Stimulated activated CD8-positive, alpha-beta memory T cell treated with anti-CD3 and anti-CD28 coated beads, Interleukin-4, amount 100 ng/mL, for 4 hours (primary cell): ENCODE data around the gene AKIP1.

ENCODE experiments used
- DNase-seq, 2 donors: peaks; one replicate each; pipeline ENCODE4 v3.0.0-alpha.2; 2020; ENCODE audit warnings: low read depth in 2 of 2, low spot score in 1 of 2

AKIP1 gene

DNA sequence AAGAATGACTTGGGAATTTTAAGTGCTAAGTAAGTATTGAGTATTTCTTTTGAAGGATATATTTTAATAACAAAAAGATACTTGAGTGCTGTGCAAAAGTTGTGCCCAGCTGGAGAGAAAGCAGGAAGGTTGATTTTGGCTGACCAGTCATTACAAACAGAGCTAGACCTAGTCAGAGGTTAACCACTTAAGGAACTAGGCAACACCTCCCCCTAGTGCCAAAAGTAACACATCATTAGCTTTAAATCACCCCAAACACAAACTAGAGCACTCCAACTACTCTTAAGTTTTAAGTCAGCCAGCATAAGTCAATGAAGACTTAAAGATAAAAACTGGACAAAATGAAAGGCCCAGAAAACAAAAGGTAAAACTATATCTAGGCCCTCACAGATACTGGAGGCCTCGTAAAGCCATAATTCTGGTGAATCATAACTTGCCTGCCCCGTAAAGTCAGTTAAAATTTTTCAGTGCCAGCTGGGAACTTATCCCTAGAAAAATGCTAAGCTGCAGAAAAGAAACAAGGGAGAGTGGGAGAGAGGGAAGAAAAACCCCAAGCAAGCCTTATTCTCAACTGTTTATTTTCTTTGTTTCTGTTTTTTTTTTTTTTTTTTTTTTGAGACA lies 48.7 kb downstream of the AKIP1 start:
- no peak for DNase-seq

DNA sequence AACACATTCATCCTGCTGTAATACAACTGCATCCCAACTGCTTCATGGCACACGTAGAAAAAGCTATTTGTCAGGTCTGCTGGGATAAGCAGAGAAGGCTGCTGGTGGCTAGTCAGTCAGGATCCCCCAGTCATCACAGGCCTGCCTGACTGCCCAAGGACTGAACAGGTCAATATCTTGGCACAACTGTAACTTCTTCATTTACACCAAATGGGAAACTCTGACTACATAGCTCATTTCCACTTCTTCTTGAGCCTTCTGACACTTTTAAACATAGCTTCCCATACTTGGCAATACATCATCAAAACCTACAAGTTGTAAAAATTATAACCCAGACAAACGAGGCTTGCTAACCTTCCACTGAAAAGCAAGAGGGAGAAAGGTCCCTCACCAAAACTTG lies 50.4 kb downstream of the AKIP1 start:
- DNase-seq, result no peak

DNA sequence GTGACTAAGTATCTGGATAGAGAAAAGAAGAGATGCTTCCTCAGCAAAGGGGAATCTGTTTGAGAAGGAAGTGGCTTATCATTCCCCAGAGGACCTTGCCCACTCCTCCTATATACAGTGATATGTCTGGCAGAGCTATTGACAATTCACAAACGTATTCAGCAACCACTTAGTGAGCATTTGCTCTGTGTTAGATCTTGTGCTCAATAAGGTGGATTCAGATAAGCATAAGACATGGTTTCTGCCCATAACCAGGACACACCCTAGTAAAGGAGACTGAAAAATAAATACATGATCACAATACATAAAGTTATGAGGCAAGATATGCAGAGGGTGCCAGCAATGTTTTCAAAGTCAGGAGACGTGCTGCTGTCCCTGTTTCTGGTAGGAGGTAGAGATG lies 51.9 kb downstream of the AKIP1 start:
- no peak for DNase-seq

GRCh38 chr11:8963569-8964323 lies 52.8 kb downstream of the AKIP1 start:
- DNase-seq, result peak; percentile 52 to 61

DNA sequence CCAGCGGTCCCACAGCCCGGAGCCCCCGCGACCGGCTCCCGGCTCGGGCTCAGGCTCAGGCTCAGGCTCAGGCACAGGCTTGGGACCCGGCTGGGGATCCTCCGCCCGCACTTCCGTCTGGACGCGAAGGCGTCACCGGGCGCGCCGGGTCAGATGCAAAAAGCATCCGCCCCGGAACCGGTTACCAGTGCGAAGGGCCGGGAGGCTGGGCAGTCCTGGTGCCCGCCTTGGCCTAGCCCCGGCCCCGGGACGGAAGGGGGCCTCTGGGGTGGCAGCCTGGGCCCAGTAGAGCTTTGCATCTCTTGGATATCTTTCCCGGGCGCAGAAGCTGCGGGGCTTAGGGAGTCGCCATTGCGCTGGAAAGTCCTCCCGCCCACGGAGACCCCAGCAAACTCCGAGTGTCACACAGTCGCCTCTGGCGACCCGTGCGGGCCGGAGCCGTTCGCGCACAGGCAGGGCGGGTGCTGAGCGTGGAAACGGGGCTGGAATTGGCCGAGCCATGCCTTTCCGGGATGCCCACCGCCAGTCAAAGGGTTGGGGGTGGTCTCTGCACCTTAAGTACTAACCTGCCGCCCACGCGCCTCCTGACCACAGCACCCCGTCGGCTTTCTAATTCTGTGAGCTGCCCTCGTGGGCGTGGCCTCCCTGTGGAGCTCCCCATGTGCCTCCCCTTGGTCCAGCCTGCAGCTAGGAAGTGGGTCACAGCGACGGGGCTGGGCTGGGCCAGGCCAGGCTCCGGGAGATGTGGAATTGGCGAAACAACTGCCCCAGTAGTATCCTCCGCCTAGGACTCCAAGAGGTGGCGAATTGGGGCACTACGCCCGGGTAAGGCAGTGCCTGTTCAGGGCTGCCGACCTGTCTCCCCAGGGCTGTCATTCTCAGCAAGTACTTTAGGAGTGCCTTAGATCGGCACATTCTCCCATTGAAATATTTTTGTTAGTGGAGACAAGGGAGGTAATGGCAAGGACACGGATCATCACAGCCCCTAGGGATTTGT lies 53.6 kb downstream of the AKIP1 start, which contains the start of gene TMEM9B:
Gene TMEM9B (minus strand): TSS at position 119 of the 997 bp plus-strand sequence. CDS start 129 bp downstream, outside the sequence.
- DNase-seq, result peak; percentile 30 to 60

DNA sequence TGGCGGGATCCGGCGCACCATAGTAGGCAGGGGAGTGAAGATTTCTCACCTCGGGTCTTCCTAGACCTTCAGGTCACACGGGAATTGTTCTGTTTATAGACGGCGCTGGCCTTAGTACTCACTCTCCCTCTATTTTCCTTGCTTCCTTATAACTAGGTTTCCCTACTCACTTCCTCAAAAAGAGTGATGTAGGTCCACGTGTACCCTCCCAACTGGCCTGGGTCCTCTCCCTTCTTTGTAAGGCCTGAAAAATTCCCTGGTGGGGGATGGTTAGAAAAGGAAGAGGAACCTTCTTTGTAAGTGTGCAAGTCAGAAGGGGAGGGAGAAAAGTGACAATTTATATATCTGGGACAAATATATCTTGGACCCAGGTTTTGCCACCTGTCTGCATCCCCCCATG lies 56.2 kb downstream of the AKIP1 start:
- no peak for DNase-seq
